Measurements from ENCODE around the gene PEDS1.

DNA sequence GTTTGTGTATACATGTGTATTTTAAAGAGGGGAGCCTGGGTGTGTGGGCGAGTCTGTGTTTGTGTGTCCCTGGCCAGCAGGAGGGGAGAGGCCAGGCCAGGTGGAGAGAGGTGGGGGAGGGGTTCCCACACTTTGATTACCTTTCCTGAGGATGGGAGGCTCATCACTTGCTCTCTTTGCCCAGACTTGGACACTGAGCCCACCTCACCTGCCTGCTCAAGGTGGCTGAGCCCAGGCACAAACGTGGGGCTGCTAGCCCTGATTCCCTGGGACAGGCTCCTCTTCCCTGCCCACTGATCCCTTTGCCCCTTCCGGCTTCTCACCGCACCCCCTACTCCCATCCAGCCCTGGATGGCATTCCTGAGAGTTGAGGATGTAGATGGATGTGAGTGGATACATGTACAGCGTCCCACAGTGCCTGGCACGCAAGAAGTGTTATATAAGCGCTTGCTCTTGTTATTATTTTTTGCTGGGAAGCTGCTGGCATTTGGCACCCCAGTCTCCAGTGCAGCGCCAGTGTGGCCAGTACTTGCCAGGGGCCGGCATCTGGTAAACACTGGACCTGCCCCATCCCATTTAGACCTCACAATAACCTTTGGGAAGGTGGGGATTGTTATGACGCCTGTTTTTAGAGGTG, 39.8 kb upstream of the PEDS1 start:
- TF ChIP-seq, protein P1, sequence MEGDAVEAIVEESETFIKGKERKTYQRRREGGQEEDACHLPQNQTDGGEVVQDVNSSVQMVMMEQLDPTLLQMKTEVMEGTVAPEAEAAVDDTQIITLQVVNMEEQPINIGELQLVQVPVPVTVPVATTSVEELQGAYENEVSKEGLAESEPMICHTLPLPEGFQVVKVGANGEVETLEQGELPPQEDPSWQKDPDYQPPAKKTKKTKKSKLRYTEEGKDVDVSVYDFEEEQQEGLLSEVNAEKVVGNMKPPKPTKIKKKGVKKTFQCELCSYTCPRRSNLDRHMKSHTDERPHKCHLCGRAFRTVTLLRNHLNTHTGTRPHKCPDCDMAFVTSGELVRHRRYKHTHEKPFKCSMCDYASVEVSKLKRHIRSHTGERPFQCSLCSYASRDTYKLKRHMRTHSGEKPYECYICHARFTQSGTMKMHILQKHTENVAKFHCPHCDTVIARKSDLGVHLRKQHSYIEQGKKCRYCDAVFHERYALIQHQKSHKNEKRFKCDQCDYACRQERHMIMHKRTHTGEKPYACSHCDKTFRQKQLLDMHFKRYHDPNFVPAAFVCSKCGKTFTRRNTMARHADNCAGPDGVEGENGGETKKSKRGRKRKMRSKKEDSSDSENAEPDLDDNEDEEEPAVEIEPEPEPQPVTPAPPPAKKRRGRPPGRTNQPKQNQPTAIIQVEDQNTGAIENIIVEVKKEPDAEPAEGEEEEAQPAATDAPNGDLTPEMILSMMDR (IDR thresholded peaks at IDR 0.05): no peak
- peak in 1 of 2 donors; percentile 49 for TF ChIP-seq POLR2AphosphoS5 (IDR thresholded peaks at IDR 0.05; ENCODE audit: insufficient read depth in 1 of 2, low read depth in 1 of 2)
- TF ChIP-seq POLR2A (IDR thresholded peaks at IDR 0.05): no peak

Data from vagina (tissue), 2 donors.